ENCODE measurements around the gene SORCS2. TPM values are rescaled to one million over a fixed set of nuclear protein-coding genes. Genes with fewer than 3 reads are reported as not detected.

Gene SORCS2
- total and polyA plus RNA-seq, 2 of the 8 experiments (the other 6 are each of a cell fraction or from before 2014, with no cell fraction given): 0.36 to 1.8 TPM

- Histone ChIP-seq H3K4me3 (ENCODE audit: extremely low read depth in 1 of 4, insufficient read depth in 2 of 4, low read depth in 3 of 4, low read length in 4 of 4) (no peak overlapping the region), H3K18ac (ENCODE audit: extremely low read depth, low read length) (no peak overlapping the region), H4K5ac (ENCODE audit: insufficient read length, low read depth, low read length) (no peak overlapping the region), H3K27me3 (replicated peaks in 1 of 4; ENCODE audit: control insufficient read depth in 3 of 4, extremely low read depth in 1 of 4, insufficient read depth in 3 of 4, low read length in 3 of 4) (no peaks in the 10 kb centered on the region; a peak in 1 of 7 replicates), H2BK15ac (ENCODE audit: low read length) (no peak overlapping the region), H3K79me1 (ENCODE audit: low read depth, low read length) (no peaks in the 10 kb centered on the region), H3K23me2 (ENCODE audit: low read depth, low read length) (no peaks in the 10 kb centered on the region), H3K9me3 (ENCODE audit: insufficient read depth in 2 of 2, low read depth in 1 of 2, low read length in 1 of 2) (no peaks in the 10 kb centered on the region), H3K4me2 (ENCODE audit: insufficient read depth in 1 of 2, low read depth in 2 of 2, low read length in 2 of 2) (no peak overlapping the region), H4K8ac (ENCODE audit: extremely low read depth, insufficient read depth, low read length) (no peak overlapping the region), H2BK12ac (ENCODE audit: low read depth, low read length) (no peak overlapping the region), H2BK20ac (ENCODE audit: low read length) (no peak overlapping the region), H4K20me1 (replicated peaks in 1 of 2; ENCODE audit: control insufficient read depth in 1 of 2, insufficient read depth in 2 of 2, low read length in 2 of 2) (peaks cover 0 to 2% of the 10 kb centered on the region in 2 experiments), H2BK5ac (ENCODE audit: low read depth, low read length) (no peak overlapping the region), H4K91ac (replicated peaks; ENCODE audit: insufficient read length, low read length) (no peak overlapping the region), H3K14ac (ENCODE audit: insufficient read length) (no peak overlapping the region), H3K4ac (replicated peaks; ENCODE audit: insufficient read length, low read depth, low read length) (no peak overlapping the region), H3K9ac (replicated peaks in 1 of 4; ENCODE audit: extremely low read depth in 1 of 4, low read depth in 3 of 4, low read length in 3 of 4) (no peak overlapping the region), H3K56ac (replicated peaks; ENCODE audit: insufficient read length, low read depth, low read length) (no peak overlapping the region), H3K23ac (ENCODE audit: insufficient read length) (no peak overlapping the region), H2BK120ac (replicated peaks; ENCODE audit: low read depth, low read length) (no peak overlapping the region), H3K79me2 (ENCODE audit: control insufficient read depth in 1 of 2, insufficient read depth in 2 of 2, low read length in 2 of 2) (no peaks in the 10 kb centered on the region), H2AFZ (ENCODE audit: low read length) (no peak overlapping the region), H3K4me1 (replicated peaks in 1 of 4; ENCODE audit: control insufficient read depth in 3 of 4, insufficient read depth in 4 of 4, low read length in 3 of 4) (no peaks in the 10 kb centered on the region), H3K36me3 (ENCODE audit: control insufficient read depth in 2 of 4, insufficient read depth in 4 of 4, low read length in 3 of 4) (no peaks in the 10 kb centered on the region), H2AK5ac (ENCODE audit: low read depth, low read length) (no peak overlapping the region), H3K27ac (ENCODE audit: low read depth, low read length) (no peak overlapping the region)
- 80% methylated on average over 6 of the region's 6 CpGs; no CpG with 5 or more reads in 1 of the 2 experiments for WGBS, 2 experiments (ENCODE audit: extremely low coverage in 1 of 2, insufficient coverage in 1 of 2, insufficient read length in 1 of 2, insufficient replicate concordance in 2 of 2, low coverage in 1 of 2, low lambda C conversion rate in 2 of 2, missing lambda C conversion rate in 1 of 2)
- DNase-seq (ENCODE audit: low read depth in 1 of 2, low spot score in 2 of 2) (no peak), FAIRE-seq (no peak)
- ChIA-PET CTCF (ENCODE audit: partially characterized antibody) (interaction anchor here (0.7 to 2.5 kb wide), 6 partner anchors 9 to 152 kb away, joined by 3 to 11 read pairs (median 3); no protein-coding TSS in a partner anchor), POLR2A (ENCODE audit: partially characterized antibody) (no interaction called here)
- TF ChIP-seq RAD21 (IDR thresholded peaks at IDR 0.05 in 1 of 2, conservative IDR thresholded peaks at IDR 0.05 in 1 of 2; ENCODE audit: low read depth in 2 of 2, low read length in 2 of 2) (no peak), CTCF (IDR thresholded peaks at IDR 0.05; ENCODE audit: control extremely low read depth in 1 of 3, insufficient read depth in 1 of 3, low read depth in 1 of 3, low read length in 3 of 3) (no peak), RBBP5 (IDR thresholded peaks at IDR 0.05; ENCODE audit: borderline replicate concordance, low read depth, low read length) (no peak), SP2 (IDR thresholded peaks at IDR 0.05; ENCODE audit: low read length) (no peak), BCL11A (IDR thresholded peaks at IDR 0.05; ENCODE audit: low read depth in 2 of 2, low read length in 2 of 2) (no peak), HDAC2 (IDR thresholded peaks at IDR 0.05; ENCODE audit: borderline replicate concordance in 1 of 2, low read depth in 2 of 2, low read length in 2 of 2) (no peak), TAF1 (IDR thresholded peaks at IDR 0.05; ENCODE audit: low read depth, low read length) (no peak), MAFK (IDR thresholded peaks at IDR 0.05; ENCODE audit: low read depth, low read length) (no peak)
Measured at GRCh38 chr4:7172508-7172907, 19.8 kb upstream of the SORCS2 start.
